ENCODE results near the gene RDH13. TPM values are rescaled to one million over a fixed set of nuclear protein-coding genes. Genes with fewer than 3 reads are reported as not detected.

The RDH13 gene
- total RNA-seq, 1 experiment from 2014 or later = 80.4 TPM

GRCh38 chr19:55018633-55019032, 44.3 kb downstream of the RDH13 start:
- no peaks in the 10 kb centered on the region for H4K20me1 ChIP-seq (ENCODE audit: low read length)
- POLR2A ChIA-PET (ENCODE audit: unreplicated experiment) = no interaction called here

GRCh38 chr19:55018216-55018615, 44.7 kb downstream of the RDH13 start:
- TF ChIP-seq EZH2 (IDR thresholded peaks at IDR 0.05; ENCODE audit: low read length, unreplicated experiment) (no peak), CTCF (conservative IDR thresholded peaks at IDR 0.05; ENCODE audit: low read depth, low read length) (no peak), EZH2phosphoT487 (IDR thresholded peaks at IDR 0.05; ENCODE audit: borderline replicate concordance, low read length) (no peak)
- Histone ChIP-seq H2AFZ (ENCODE audit: low read length) (no peak overlapping the region), H3K9me2 (replicated peaks; ENCODE audit: low read length) (no peaks in the 10 kb centered on the region), H3F3A (ENCODE audit: low read length, unreplicated experiment) (no peaks in the 10 kb centered on the region), H3K4me3 (ENCODE audit: low read length) (no peak overlapping the region), H3K9ac (ENCODE audit: low read length) (no peak overlapping the region), H3K4me1 (ENCODE audit: insufficient read depth, low read length) (0 out of 2 replicates have a peak, but pooled peaks cover 5% of the 10 kb centered on the region), H3K27ac (ENCODE audit: low read length) (no peak overlapping the region), H3K27me3 (ENCODE audit: low read length) (peaks cover 5% of the 10 kb centered on the region; the same call in 1 of the 2 replicates), H4K20me1 (ENCODE audit: low read length) (no peaks in the 10 kb centered on the region), H3K9me3 (ENCODE audit: low read length) (no peaks in the 10 kb centered on the region), H3K36me3 (ENCODE audit: low read depth, low read length) (no peaks in the 10 kb centered on the region), H3K4me2 (ENCODE audit: low read length) (no peak overlapping the region), H3K79me2 (ENCODE audit: low read length) (no peaks in the 10 kb centered on the region)
- ChIA-PET POLR2A (ENCODE audit: unreplicated experiment) (no interaction called here), CTCF (no interaction called here)
- DNase-seq (no peak), ATAC-seq (no peak)
- intact Hi-C loops (cut with micrococcal nuclease) = no loop called here
- no TSS peak for BruUV-seq (replicated peaks)

More at GRCh38 chr19:55018633-55019032, 44.3 kb downstream of the RDH13 start:
- no peak overlapping the region for H3K27ac ChIP-seq (ENCODE audit: low read length)
- H3K4me3 ChIP-seq (ENCODE audit: low read length) = no peak overlapping the region
- H3K79me2 ChIP-seq (ENCODE audit: low read length) = no peaks in the 10 kb centered on the region
- no peaks in the 10 kb centered on the region for H3K9me2 ChIP-seq (replicated peaks; ENCODE audit: low read length)
- no peak overlapping the region for H3K4me2 ChIP-seq (ENCODE audit: low read length)
- H3K4me1 ChIP-seq (ENCODE audit: insufficient read depth, low read length) = 0 out of 2 replicates have a peak, but pooled peaks cover 5% of the 10 kb centered on the region
- CTCF ChIA-PET = no interaction called here
- no peaks in the 10 kb centered on the region for H3K36me3 ChIP-seq (ENCODE audit: low read depth, low read length)
- no peaks in the 10 kb centered on the region for H3K9me3 ChIP-seq (ENCODE audit: low read length)
- DNase-seq (no peak), ATAC-seq (no peak)
- no TSS peak for BruUV-seq (replicated peaks)
- H2AFZ ChIP-seq (ENCODE audit: low read length) = no peak overlapping the region
- peaks cover 5% of the 10 kb centered on the region; the same call in 1 of the 2 replicates for H3K27me3 ChIP-seq (ENCODE audit: low read length)
- no peak for TF ChIP-seq CTCF (conservative IDR thresholded peaks at IDR 0.05; ENCODE audit: low read depth, low read length)
- TF ChIP-seq EZH2phosphoT487 (IDR thresholded peaks at IDR 0.05; ENCODE audit: borderline replicate concordance, low read length) = no peak
- no peak for TF ChIP-seq EZH2 (IDR thresholded peaks at IDR 0.05; ENCODE audit: low read length, unreplicated experiment)
- H3K9ac ChIP-seq (ENCODE audit: low read length) = no peak overlapping the region
- no peaks in the 10 kb centered on the region for H3F3A ChIP-seq (ENCODE audit: low read length, unreplicated experiment)
- intact Hi-C loops (cut with micrococcal nuclease) = no loop called here

DNA sequence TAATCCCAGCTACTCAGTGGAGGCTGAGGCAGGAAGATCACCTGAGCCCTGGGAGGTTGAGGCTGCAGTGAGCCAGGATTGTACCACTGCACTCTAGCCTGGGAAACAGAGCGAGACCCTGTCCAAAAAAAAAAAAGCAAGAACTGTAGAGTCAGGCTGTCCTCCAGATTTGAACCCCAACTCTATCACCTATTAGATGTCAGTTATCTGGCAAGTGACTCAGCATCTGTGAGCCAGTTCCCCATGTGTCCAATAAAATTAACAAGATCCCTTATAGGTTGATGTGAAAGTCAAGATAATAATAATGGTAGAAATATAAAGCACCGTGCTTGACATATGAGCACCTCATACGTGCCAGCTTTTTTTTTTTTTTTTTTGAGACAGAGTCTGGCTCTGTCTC, 46.9 kb downstream of the RDH13 start:
- no peak for ATAC-seq
- Histone ChIP-seq H3K27ac (ENCODE audit: low read length) (no peak overlapping the region), H4K20me1 (ENCODE audit: low read length) (no peaks in the 10 kb centered on the region), H3K9me2 (replicated peaks; ENCODE audit: low read length) (no peaks in the 10 kb centered on the region), H3K9me3 (ENCODE audit: low read length) (no peaks in the 10 kb centered on the region), H3K79me2 (ENCODE audit: low read length) (no peaks in the 10 kb centered on the region), H3K4me2 (ENCODE audit: low read length) (no peak overlapping the region), H3K4me1 (ENCODE audit: insufficient read depth, low read length) (0 out of 2 replicates have a peak, but pooled peaks cover 5% of the 10 kb centered on the region), H3F3A (ENCODE audit: low read length, unreplicated experiment) (no peaks in the 10 kb centered on the region), H3K4me3 (ENCODE audit: low read length) (no peak overlapping the region), H3K36me3 (ENCODE audit: low read depth, low read length) (no peaks in the 10 kb centered on the region), H3K9ac (ENCODE audit: low read length) (no peak overlapping the region), H3K27me3 (ENCODE audit: low read length) (peaks cover 9% of the 10 kb centered on the region; the same call in 1 of the 2 replicates), H2AFZ (ENCODE audit: low read length) (no peak overlapping the region)
- intact Hi-C loops (cut with micrococcal nuclease) = no loop called here
- TF ChIP-seq CTCF (conservative IDR thresholded peaks at IDR 0.05; ENCODE audit: low read depth, low read length) = no peak
- TF ChIP-seq EZH2phosphoT487 (IDR thresholded peaks at IDR 0.05; ENCODE audit: borderline replicate concordance, low read length) = no peak
- no peak for TF ChIP-seq EZH2 (IDR thresholded peaks at IDR 0.05; ENCODE audit: low read length, unreplicated experiment)
- DNase-seq = no peak
- ChIA-PET CTCF (no interaction called here), POLR2A (ENCODE audit: unreplicated experiment) (no interaction called here)
- no TSS peak for BruUV-seq (replicated peaks)

All from PC-3 (cell line).